Measurements from ENCODE around the gene DNAJA2.
A peak's percentile ranks its signal among the peaks of the same experiment; 100 is the strongest.
"Not testable (repeated sequence)": the region's sequence is repeated elsewhere in the genome, so short reads cannot be mapped to it uniquely, and the experiment has no call there.

DNAJA2 gene

GRCh38 chr16:46973207-46973995 is at the start of gene DNAJA2:
TSS of gene DNAJA2 (minus strand) at chr16:46973674. CDS start at chr16:46973572, 102 bp downstream.
- peak; percentile 93 for DNase-seq (ENCODE audit: low read depth)

- no peak for DNase-seq (ENCODE audit: low read depth)
Observed at GRCh38 chr16:47019568-47019967, 46.1 kb upstream of the DNAJA2 start.

GRCh38 chr16:47018223-47018891 is 44.9 kb upstream of the DNAJA2 start:
- DNase-seq (ENCODE audit: low read depth) = peak; percentile 34

- DNase-seq (ENCODE audit: low read depth) = no peak
Observed at GRCh38 chr16:47017636-47018035, 44.2 kb upstream of the DNAJA2 start.

GRCh38 chr16:47016700-47017133 is 43.2 kb upstream of the DNAJA2 start:
- DNase-seq (ENCODE audit: low read depth) = no peak

- DNase-seq (ENCODE audit: low read depth) = no peak
Observed at GRCh38 chr16:47013910-47014309, 40.4 kb upstream of the DNAJA2 start.

- no peak for DNase-seq (ENCODE audit: low read depth)
Observed at GRCh38 chr16:47013172-47013571, 39.7 kb upstream of the DNAJA2 start.

- not testable (repeated sequence) for DNase-seq (ENCODE audit: low read depth)
Observed at GRCh38 chr16:47010812-47011211, 37.3 kb upstream of the DNAJA2 start.

GRCh38 chr16:47008612-47009011 is 35.1 kb upstream of the DNAJA2 start:
- DNase-seq (ENCODE audit: low read depth) = no peak

- no peak for DNase-seq (ENCODE audit: low read depth)
Observed at GRCh38 chr16:47008174-47008573, 34.7 kb upstream of the DNAJA2 start.

GRCh38 chr16:47004652-47005051 is 31.2 kb upstream of the DNAJA2 start:
- DNase-seq (ENCODE audit: low read depth) = no peak

GRCh38 chr16:47000066-47000465 is 26.6 kb upstream of the DNAJA2 start:
- DNase-seq (ENCODE audit: low read depth) = not testable (repeated sequence)

- DNase-seq (ENCODE audit: low read depth) = no peak
Observed at GRCh38 chr16:46997844-46998243, 24.4 kb upstream of the DNAJA2 start.

- DNase-seq (ENCODE audit: low read depth) = no peak
Observed at GRCh38 chr16:46996952-46997458, 23.5 kb upstream of the DNAJA2 start.

- DNase-seq (ENCODE audit: low read depth) = no peak
Observed at GRCh38 chr16:46996391-46996790, 22.9 kb upstream of the DNAJA2 start.

GRCh38 chr16:46991729-46992704 is 18.5 kb upstream of the DNAJA2 start:
- DNase-seq (ENCODE audit: low read depth) = no peak

- DNase-seq (ENCODE audit: low read depth) = no peak
Observed at GRCh38 chr16:46986896-46987295, 13.4 kb upstream of the DNAJA2 start.

GRCh38 chr16:46986438-46986837 is 13.0 kb upstream of the DNAJA2 start:
- no peak for DNase-seq (ENCODE audit: low read depth)

GRCh38 chr16:46982335-46982734 is 8.9 kb upstream of the DNAJA2 start:
- no peak for DNase-seq (ENCODE audit: low read depth)

GRCh38 chr16:46980926-46981325 is 7.5 kb upstream of the DNAJA2 start:
- DNase-seq (ENCODE audit: low read depth) = no peak

GRCh38 chr16:46976550-46976949 is 3.1 kb upstream of the DNAJA2 start:
- no peak for DNase-seq (ENCODE audit: low read depth)

- DNase-seq (ENCODE audit: low read depth) = no peak
Observed at GRCh38 chr16:46975908-46976470, 2.5 kb upstream of the DNAJA2 start.
